Measurements from ENCODE around the gene SLC44A3.

DNA sequence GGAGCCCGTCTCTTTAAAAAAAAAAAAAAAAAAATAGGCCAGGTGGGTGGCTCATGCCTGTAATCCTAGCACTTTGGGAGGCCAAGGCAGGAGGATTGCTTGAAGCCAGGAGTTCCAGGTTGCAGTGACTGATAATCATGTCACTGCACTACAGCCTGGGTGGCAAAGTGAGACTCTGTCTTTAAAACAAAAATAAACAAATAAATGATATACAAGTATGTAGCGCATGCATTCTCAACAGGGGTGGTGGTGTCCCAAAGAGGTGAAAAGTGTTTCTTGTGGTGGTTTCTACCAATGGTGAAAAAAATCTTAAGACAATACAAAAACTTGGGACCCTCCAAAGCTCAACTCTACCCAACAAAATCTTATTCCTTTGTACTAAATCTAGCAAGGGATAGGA, 88.8 kb downstream of the SLC44A3 start:
- no peak for TF ChIP-seq CTCF (IDR thresholded peaks at IDR 0.05)
- no peak for TF ChIP-seq POLR2A (IDR thresholded peaks at IDR 0.05)
